ENCODE data around the gene PHF20. TPM values are rescaled to one million over a fixed set of nuclear protein-coding genes. Genes with fewer than 3 reads are reported as not detected.

The PHF20 gene
- total and polyA plus RNA-seq, 12 donors, result 23.4 to 44.7 (median 36.0) TPM

- TF ChIP-seq CTCF (IDR thresholded peaks at IDR 0.05), result no peak
- DNase-seq (no peak), ATAC-seq (no peak)
- Histone ChIP-seq H3K9me3 (no peaks in the 10 kb centered on the region), H3K4me3 (no peak overlapping the region), H3K27me3 (no peaks in the 10 kb centered on the region), H3K4me1 (peaks cover 0 to 25% (median 18%) of the 10 kb centered on the region in 9 donors), H3K36me3 (peaks cover 0 to 63% (median 13%) of the 10 kb centered on the region in 9 donors), H3K27ac (no peak overlapping the region)
- intact Hi-C loops (cut with DNase I), result no loop called here
- WGBS, 2 donors, result 98% methylated on average over 3 of the region's 3 CpGs
These were observed 138.4 kb downstream of the PHF20 start for GRCh38 chr20:35910254-35910653.

GRCh38 chr20:35912881-35913280 lies 141.1 kb downstream of the PHF20 start:
- Histone ChIP-seq H3K27me3 (no peaks in the 10 kb centered on the region), H3K9me3 (no peaks in the 10 kb centered on the region), H3K4me3 (no peak overlapping the region), H3K36me3 (peaks cover 0 to 82% (median 26%) of the 10 kb centered on the region in 9 donors), H3K27ac (no peak overlapping the region), H3K4me1 (peaks cover 0 to 4% (median 3%) of the 10 kb centered on the region in 9 donors)
- ATAC-seq (no peak), DNase-seq (no peak)
- WGBS, 2 donors, result 60 to 81% methylated on average over 4 of the region's 4 CpGs
- TF ChIP-seq CTCF (IDR thresholded peaks at IDR 0.05), result no peak
- intact Hi-C loops (cut with DNase I), result no loop called here

- Histone ChIP-seq H3K36me3 (peaks cover 0 to 100% (median 29%) of the 10 kb centered on the region in 9 donors), H3K27ac (no peak overlapping the region), H3K9me3 (no peaks in the 10 kb centered on the region), H3K4me3 (no peak overlapping the region), H3K4me1 (no peaks in the 10 kb centered on the region), H3K27me3 (no peaks in the 10 kb centered on the region)
- WGBS, 2 donors, result 66 to 72% methylated on average over 3 of the region's 3 CpGs
- DNase-seq (no peak), ATAC-seq (no peak)
- intact Hi-C loops (cut with DNase I), result no loop called here
- no peak for TF ChIP-seq CTCF (IDR thresholded peaks at IDR 0.05)
These were observed 145.3 kb downstream of the PHF20 start for GRCh38 chr20:35917077-35917476.

- no peak for ATAC-seq
- WGBS, 2 donors, result 90 to 95% methylated on average over 1 of the region's 1 CpG
- H3K4me3 ChIP-seq, result no peak overlapping the region
These were observed 146.2 kb downstream of the PHF20 start for GRCh38 chr20:35918021-35918420.

More at GRCh38 chr20:35918021-35918420, 146.2 kb downstream of the PHF20 start:
- Histone ChIP-seq H3K36me3 (peaks cover 0 to 100% (median 29%) of the 10 kb centered on the region in 9 donors), H3K4me1 (no peaks in the 10 kb centered on the region), H3K9me3 (no peaks in the 10 kb centered on the region), H3K27ac (no peak overlapping the region), H3K27me3 (no peaks in the 10 kb centered on the region)
- DNase-seq, result no peak
- intact Hi-C loops (cut with DNase I), result no loop called here
- no peak for TF ChIP-seq CTCF (IDR thresholded peaks at IDR 0.05)
